Fibroblast of lung (primary cell): ENCODE data around the gene BRD3. TPM values are rescaled to one million over a fixed set of nuclear protein-coding genes. Genes with fewer than 3 reads are reported as not detected.

Source experiments
- DNase-seq, 2 donors: peaks; one replicate each; pipeline versions ENCODE4 v3.0.0 to v3.0.0-alpha.2; 2010; ENCODE audit warnings: low read depth in 2 of 2
- H2AFZ ChIP-seq: 2 replicates; pipeline ENCODE4 v1.5.1; 2012; ENCODE audit warnings: low read length, control low read depth, inconsistent platforms
- H3K27ac ChIP-seq: 2 replicates; pipeline ENCODE4 v1.5.1; 2011; ENCODE audit warnings: low read length, control low read depth; ENCODE audit not compliant: insufficient read depth
- H3K27me3 ChIP-seq: 2 replicates; pipeline ENCODE4 v1.5.1; 2011; ENCODE audit warnings: mild to moderate bottlenecking, low read length; ENCODE audit not compliant: control insufficient read depth, insufficient read depth
- H3K36me3 ChIP-seq: 2 replicates; pipeline ENCODE4 v1.5.1; 2011; ENCODE audit warnings: low read length; ENCODE audit not compliant: control insufficient read depth, insufficient read depth
- H3K4me1 ChIP-seq: 2 replicates; pipeline ENCODE4 v1.5.1; 2011; ENCODE audit warnings: low read length; ENCODE audit not compliant: control insufficient read depth, insufficient read depth; ENCODE audit errors: extremely low read depth
- H3K4me2 ChIP-seq: 2 replicates; pipeline ENCODE4 v1.5.1; 2011; ENCODE audit warnings: low read length, control low read depth; ENCODE audit not compliant: insufficient read depth; ENCODE audit errors: extremely low read depth
- H3K4me3 ChIP-seq, 4 experiments: fragments of 200-600 bp in 1 of 4; sonication (generic) in 1 of 4; replicated peaks in 1 of 4; 2 replicates each; pipeline ENCODE4 v1.5.1; 2011 to 2016; ENCODE audit warnings: low read length in 4 of 4, low read depth in 3 of 4, mild to moderate bottlenecking in 3 of 4, control low read depth in 2 of 4, inconsistent platforms in 1 of 4, mixed read lengths in 1 of 4; ENCODE audit not compliant: insufficient read depth in 1 of 4; ENCODE audit errors: control extremely low read depth in 1 of 4
- H3K79me2 ChIP-seq: 2 replicates; pipeline ENCODE4 v1.5.1; 2012; ENCODE audit warnings: mild to moderate bottlenecking, low read length, inconsistent platforms; ENCODE audit not compliant: control insufficient read depth, insufficient read depth
- H3K9ac ChIP-seq: 2 replicates; pipeline ENCODE4 v1.5.1; 2011; ENCODE audit warnings: mild to moderate bottlenecking, low read length, control low read depth; ENCODE audit not compliant: insufficient read depth
- H3K9me3 ChIP-seq: 2 replicates; pipeline ENCODE4 v1.5.1; 2012; ENCODE audit warnings: low read depth, low read length; ENCODE audit not compliant: control insufficient read depth, insufficient read depth
- H4K20me1 ChIP-seq: 2 replicates; pipeline ENCODE4 v1.5.1; 2011; ENCODE audit warnings: low read length; ENCODE audit not compliant: control insufficient read depth, insufficient read depth; ENCODE audit errors: extremely low read depth
- EZH2 ChIP-seq: IDR thresholded peaks from 2 replicates; pipeline ENCODE4 v1.5.1; 2012; ENCODE audit warnings: low read length, control low read depth, mild to moderate bottlenecking; ENCODE audit errors: missing control alignments
- polyA plus RNA-seq, 2 donors: library from polyadenylated mRNA; depleted of rRNA in 1 of 2; stranded (reverse) in 1 of 2; unstranded in 1 of 2; fragments of >200 nt; gene quantifications; 2 replicates each; pipeline ENCODE4 v1.2.1, GENCODE V29; 2011 to 2012; ENCODE audit warnings: missing spikeins in 1 of 2
- total RNA-seq: library from RNA; depleted of rRNA; stranded (reverse); fragments of >200 nt; gene quantifications from 2 replicates; pipeline ENCODE4 v1.2.1, GENCODE V29; 2014
- TF ChIP-seq, protein P1 (sequence below), 2 donors: IDR thresholded peaks in 1 of 2; conservative IDR thresholded peaks in 1 of 2; 1 replicate in 1 of 2; 2 replicates in 1 of 2; pipeline ENCODE4 v1.5.1; 2011 to 2012; ENCODE audit warnings: low read length in 2 of 2, control low read depth in 1 of 2, inconsistent platforms in 1 of 2, low read depth in 1 of 2, mild to moderate bottlenecking in 1 of 2

BRD3 gene
- total and polyA plus RNA-seq, 2 donors (not counting 1 experiment from before 2014, with no cell fraction given): 7.6 to 10.4 TPM

DNA sequence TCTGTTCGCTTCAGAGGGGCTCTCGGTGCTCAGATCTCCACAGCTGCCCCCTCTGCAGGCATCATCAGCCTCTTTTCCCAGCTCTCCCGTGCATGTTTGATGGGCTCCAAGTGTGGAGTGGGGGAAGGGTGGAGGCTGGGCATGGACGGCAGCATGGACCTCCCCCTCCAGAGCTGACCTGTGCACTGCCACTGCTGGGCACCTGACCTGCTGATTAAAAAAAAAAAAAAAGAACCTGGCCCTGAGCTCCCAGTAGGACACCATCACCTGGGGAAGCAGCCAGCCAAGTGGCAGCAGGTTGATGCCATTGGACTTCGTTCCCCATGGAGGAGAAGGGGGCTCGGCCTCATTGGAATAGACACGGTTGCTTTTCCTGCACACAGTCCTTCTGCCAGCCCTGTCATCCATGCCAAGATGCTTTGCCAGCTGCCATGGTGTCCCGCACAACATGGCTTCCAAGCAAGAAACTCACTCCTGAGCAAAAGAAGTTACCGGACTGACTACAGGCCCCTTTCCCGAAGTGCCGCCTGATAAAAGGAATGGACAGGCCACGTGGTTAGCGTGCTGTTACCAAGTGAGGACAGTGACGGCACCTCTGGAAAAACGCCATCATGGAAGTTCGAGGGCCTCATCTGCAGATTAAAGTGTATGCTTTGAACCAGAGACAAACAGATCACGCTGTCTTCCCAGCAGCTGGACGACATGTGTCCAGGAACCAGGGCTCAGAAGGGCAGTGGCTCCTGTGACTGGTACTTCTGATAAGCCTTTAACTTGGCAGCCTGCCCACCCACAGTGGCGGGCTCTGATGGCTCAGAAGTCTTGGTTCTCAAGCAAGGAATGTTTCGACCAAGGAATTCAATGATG, 57.3 kb downstream of the BRD3 start:
- Histone ChIP-seq H3K27me3 (no peaks in the 10 kb centered on the region), H3K9me3 (no peaks in the 10 kb centered on the region), H3K27ac (no peak overlapping the region), H2AFZ (no peak overlapping the region), H3K4me1 (no peaks in the 10 kb centered on the region), H3K9ac (no peak overlapping the region), H3K79me2 (no peaks in the 10 kb centered on the region), H3K36me3 (no peaks in the 10 kb centered on the region), H4K20me1 (no peaks in the 10 kb centered on the region), H3K4me3 (no peak overlapping the region), H3K4me2 (no peak overlapping the region)
- DNase-seq: peak in 1 of 2 donors; percentile 40
- no peak for TF ChIP-seq EZH2
- TF ChIP-seq, protein P1, sequence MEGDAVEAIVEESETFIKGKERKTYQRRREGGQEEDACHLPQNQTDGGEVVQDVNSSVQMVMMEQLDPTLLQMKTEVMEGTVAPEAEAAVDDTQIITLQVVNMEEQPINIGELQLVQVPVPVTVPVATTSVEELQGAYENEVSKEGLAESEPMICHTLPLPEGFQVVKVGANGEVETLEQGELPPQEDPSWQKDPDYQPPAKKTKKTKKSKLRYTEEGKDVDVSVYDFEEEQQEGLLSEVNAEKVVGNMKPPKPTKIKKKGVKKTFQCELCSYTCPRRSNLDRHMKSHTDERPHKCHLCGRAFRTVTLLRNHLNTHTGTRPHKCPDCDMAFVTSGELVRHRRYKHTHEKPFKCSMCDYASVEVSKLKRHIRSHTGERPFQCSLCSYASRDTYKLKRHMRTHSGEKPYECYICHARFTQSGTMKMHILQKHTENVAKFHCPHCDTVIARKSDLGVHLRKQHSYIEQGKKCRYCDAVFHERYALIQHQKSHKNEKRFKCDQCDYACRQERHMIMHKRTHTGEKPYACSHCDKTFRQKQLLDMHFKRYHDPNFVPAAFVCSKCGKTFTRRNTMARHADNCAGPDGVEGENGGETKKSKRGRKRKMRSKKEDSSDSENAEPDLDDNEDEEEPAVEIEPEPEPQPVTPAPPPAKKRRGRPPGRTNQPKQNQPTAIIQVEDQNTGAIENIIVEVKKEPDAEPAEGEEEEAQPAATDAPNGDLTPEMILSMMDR (conservative IDR thresholded peaks at IDR 0.05 in 1 of 2, IDR thresholded peaks at IDR 0.05 in 1 of 2; ENCODE audit: low read depth in 1 of 2, low read length in 2 of 2): no peak

DNA sequence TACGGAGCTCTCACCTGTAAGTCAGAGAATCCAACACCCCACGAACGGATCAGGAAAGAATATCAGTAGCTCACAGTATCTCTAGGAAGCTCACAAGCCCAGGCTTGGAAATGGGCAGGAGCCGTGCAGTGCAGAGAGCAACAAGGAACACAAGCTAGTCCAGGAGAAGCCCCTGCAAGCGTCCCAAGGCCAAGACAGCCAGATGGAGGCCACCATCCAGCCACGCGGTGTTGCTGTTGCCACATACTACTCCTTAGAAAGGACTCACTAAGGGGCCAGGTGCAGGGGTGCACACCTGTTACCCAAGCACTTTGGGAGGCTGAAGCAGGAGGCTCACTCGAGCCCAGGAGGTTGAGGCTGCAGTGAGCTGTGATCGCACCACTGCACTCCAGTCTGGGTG, 60.3 kb downstream of the BRD3 start:
- Histone ChIP-seq H4K20me1 (no peaks in the 10 kb centered on the region), H3K9ac (no peak overlapping the region), H3K4me1 (no peaks in the 10 kb centered on the region), H3K36me3 (no peaks in the 10 kb centered on the region), H3K4me2 (no peak overlapping the region), H2AFZ (no peak overlapping the region), H3K9me3 (no peaks in the 10 kb centered on the region), H3K79me2 (no peaks in the 10 kb centered on the region), H3K4me3 (no peak overlapping the region), H3K27ac (no peak overlapping the region), H3K27me3 (no peaks in the 10 kb centered on the region)
- DNase-seq: no peak
- no peak for TF ChIP-seq EZH2

DNA sequence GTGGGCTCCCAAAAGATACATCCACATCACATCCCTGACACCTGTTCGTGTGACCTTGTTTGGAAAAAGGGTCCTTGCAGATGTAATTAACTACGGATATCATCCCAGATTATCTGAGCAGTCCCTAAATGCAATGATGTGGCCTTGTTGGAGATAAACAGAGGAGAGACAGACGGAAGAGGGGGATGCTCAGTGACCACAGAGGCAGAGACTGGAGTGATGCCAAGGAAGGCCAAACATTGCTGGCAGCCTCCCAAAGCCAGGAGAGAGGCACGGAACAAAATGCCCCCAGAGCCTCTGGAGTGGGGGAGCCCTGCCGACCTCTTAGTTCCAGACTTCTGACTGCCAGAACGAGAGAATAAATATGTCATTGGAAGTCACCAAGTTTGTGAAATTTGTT, 60.7 kb downstream of the BRD3 start:
- Histone ChIP-seq H3K4me1 (no peaks in the 10 kb centered on the region), H3K9me3 (no peaks in the 10 kb centered on the region), H3K27ac (no peak overlapping the region), H3K4me2 (no peak overlapping the region), H2AFZ (no peak overlapping the region), H3K27me3 (no peaks in the 10 kb centered on the region), H3K9ac (no peak overlapping the region), H3K4me3 (no peak overlapping the region), H3K36me3 (no peaks in the 10 kb centered on the region), H4K20me1 (no peaks in the 10 kb centered on the region), H3K79me2 (no peaks in the 10 kb centered on the region)
- no peak for DNase-seq
- TF ChIP-seq, protein P1 (conservative IDR thresholded peaks at IDR 0.05 in 1 of 2, IDR thresholded peaks at IDR 0.05 in 1 of 2; ENCODE audit: low read depth in 1 of 2, low read length in 2 of 2): no peak
- no peak for TF ChIP-seq EZH2
